Epithelial cell of esophagus (primary cell): ENCODE measurements around the gene H1-8.

ENCODE experiments used
- DNase-seq: peaks from one replicate; pipeline ENCODE4 v3.0.0; 2010; ENCODE audit warnings: low read depth
- H3K4me3 ChIP-seq: 2 replicates; pipeline ENCODE4 v1.5.1; 2011; ENCODE audit warnings: mild to moderate bottlenecking, low read length, control low read depth
- TF ChIP-seq, protein P1 (sequence below): IDR thresholded peaks from 2 replicates; pipeline ENCODE4 v1.5.1; 2011; ENCODE audit warnings: low read depth, mild to moderate bottlenecking, low read length, control low read depth, inconsistent platforms; ENCODE audit not compliant: insufficient read depth; ENCODE audit errors: missing control alignments

The H1-8 gene

DNA sequence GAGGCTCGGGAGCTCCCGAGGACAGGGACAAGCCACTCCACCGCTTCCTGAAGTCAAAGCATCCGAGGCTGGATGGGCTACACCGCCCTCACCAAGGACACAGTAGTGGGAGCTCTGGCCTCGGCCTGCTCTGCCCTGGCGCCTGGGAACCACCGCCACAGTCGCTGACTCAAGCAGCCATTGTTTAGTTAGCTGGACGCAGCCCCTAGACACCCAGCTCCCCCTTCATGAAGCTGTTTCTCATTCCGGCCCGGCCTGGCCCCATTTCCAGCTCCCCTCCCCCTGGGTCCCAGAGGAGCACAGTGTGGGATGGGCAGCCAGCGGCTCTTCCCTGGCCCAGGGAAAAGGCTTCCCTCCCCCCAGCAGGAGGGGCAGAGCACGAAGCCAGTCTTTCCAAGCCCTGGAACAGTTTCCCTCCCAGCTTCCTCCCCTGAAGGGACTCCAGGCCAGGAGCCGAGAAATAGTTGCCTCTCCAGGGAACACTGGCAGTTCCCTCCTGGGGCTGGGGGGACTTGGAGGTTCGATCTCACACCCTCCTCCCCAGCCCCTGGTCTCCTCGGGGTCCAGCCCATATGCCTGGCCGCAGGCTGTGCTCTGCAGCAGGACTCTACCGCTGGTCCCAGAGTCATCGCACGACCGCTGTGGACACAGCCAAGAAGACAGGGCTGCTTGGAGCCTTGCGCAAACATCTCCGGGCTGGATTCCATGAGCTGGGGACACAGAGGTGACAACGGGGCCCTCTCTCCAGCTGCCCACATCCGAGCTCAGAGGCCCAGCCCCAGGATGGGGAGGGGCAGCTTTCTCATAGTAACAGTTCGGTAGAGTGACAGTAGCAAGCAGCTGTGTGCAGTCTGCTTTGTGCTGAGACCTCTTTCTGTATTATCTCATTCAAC is 53.5 kb downstream of the H1-8 start:
- TF ChIP-seq, protein P1, sequence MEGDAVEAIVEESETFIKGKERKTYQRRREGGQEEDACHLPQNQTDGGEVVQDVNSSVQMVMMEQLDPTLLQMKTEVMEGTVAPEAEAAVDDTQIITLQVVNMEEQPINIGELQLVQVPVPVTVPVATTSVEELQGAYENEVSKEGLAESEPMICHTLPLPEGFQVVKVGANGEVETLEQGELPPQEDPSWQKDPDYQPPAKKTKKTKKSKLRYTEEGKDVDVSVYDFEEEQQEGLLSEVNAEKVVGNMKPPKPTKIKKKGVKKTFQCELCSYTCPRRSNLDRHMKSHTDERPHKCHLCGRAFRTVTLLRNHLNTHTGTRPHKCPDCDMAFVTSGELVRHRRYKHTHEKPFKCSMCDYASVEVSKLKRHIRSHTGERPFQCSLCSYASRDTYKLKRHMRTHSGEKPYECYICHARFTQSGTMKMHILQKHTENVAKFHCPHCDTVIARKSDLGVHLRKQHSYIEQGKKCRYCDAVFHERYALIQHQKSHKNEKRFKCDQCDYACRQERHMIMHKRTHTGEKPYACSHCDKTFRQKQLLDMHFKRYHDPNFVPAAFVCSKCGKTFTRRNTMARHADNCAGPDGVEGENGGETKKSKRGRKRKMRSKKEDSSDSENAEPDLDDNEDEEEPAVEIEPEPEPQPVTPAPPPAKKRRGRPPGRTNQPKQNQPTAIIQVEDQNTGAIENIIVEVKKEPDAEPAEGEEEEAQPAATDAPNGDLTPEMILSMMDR: no peak
- DNase-seq: no peak
- no peak overlapping the region for H3K4me3 ChIP-seq

- DNase-seq: no peak
- TF ChIP-seq, protein P1: no peak
- H3K4me3 ChIP-seq: no peak overlapping the region
Observed at GRCh38 chr3:129597087-129597999, 54.4 kb downstream of the H1-8 start.

DNA sequence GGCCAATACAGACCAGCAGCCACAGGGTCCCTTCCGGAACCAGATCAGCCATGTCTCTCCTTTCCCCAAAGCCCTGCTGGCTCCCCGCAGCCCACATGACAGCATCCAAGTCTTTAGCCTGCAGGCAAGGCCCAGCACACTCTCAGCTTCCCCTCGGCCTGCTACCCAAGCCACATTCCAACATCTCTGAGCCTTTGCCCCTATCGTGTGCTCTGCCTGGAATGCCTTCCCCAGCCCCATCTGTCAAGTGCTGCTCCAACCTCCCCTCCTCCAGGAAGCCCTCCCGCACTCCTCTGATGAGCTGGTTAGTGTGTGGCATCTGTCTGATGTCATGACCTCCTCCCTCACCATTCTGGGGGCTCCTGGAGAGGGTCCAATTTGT is 55.0 kb downstream of the H1-8 start:
- TF ChIP-seq, protein P1: no peak
- H3K4me3 ChIP-seq: no peak overlapping the region
- DNase-seq: no peak

DNA sequence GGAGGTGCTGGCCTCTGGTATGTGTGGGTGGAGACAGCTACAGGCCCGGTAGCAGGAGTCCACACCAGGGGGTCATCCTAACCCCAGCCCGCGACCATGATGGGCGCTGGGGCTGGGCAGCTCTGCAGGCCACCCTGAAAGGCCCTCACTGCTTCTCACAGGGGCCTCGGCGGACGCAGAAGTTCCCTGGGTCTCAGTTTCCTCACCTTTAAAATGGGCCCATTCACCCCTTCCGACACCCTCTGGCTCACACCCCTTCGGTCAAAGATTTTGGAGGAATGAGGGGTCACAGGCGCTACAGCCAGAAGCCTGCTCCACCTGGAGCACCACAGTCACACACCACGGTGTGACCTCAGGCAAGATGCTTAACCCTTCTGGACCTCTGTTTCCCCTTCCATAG is 55.5 kb downstream of the H1-8 start:
- no peak for DNase-seq
- H3K4me3 ChIP-seq: no peak overlapping the region
- TF ChIP-seq, protein P1: no peak

DNA sequence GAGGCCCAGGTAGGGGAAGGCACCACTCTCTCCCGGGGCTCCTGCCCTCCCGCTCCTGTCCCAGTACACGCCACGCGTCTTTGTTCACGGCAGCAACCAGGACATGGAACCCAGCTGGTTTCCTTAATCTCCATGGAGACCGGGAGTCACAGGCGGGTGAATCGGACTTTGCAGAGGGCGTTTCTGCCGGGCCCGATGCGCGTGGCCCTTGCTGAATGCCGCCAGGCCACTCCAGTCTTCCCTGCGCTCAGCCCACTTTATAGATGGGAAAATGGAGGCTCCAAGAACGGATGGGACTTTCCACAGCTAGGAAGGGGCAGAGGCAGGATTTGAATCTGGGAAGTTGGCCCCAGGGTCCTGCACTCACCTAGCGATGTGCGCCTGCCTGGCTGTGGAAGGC is 56.1 kb downstream of the H1-8 start:
- TF ChIP-seq, protein P1: no peak
- no peak overlapping the region for H3K4me3 ChIP-seq
- DNase-seq: no peak

DNA sequence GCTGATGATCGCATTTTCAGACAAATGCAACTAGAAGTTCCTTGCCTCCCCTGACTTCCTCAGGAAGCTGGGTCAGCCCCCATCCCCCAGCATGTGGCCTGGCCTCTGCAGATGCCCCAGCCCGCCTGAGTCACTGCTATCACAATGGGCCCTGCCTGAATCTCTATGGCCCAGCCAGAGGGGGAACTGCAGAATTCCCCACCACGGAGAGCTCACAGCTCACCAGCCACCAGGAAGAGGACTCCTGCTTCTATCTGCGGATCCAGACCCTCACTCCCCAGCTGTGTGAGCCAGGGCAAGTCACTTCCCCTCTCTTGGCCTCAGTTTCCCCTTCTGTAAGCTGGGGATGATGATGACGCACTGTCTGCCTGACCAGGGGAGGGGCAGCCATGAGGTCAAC is 56.6 kb downstream of the H1-8 start:
- DNase-seq: no peak
- H3K4me3 ChIP-seq: no peak overlapping the region
- TF ChIP-seq, protein P1: no peak
